Vagina (tissue), 2 donors: Measurements from ENCODE around the gene GLRX5.

Source experiments
- POLR2A ChIP-seq, 2 donors: fragments of 450-650 bp; IDR thresholded peaks; one replicate each; pipeline ENCODE4 v1.6.1; 2017; ENCODE audit warnings: antibody characterized with exemption in 2 of 2, mild to moderate bottlenecking in 2 of 2, moderate library complexity in 2 of 2
- TF ChIP-seq, protein P1 (sequence below), 3 experiments: fragments of 450-650 bp in 2 of 3; fragments of 200-600 bp in 1 of 3; sonication (generic) in 1 of 3; IDR thresholded peaks; one replicate each; pipeline ENCODE4 v1.5.1; 2017 to 2019; ENCODE audit warnings: antibody characterized with exemption in 3 of 3, mild to moderate bottlenecking in 2 of 3, moderate library complexity in 2 of 3

DNA sequence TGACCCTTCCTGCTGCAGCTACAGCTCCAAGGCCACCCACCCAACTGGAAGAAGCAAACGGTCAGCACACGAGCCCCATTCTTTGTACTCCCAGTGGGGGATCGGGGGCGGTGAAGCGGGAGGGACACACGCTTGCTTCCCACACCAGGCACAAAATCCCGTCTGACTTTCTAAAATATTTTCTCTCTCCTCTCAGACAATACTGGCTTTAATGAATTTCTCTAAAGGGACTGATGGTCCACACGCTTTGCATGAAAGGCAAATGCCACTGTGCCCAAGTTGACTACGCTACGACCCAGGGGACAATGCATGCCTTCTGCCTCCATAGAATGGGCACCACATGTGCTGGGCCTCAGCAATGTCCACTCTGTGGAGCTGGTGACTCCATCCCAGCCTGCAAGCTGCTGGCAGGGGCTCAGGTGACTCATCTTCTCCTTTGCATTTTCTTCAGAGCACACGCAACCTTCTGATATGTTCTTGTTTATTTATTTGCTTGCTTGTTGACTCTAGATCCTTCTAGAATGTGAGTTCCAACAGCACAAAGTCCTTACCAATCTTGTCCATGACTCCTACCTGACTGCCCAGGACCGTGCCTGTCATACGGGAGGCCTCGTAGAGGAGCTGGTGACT lies 34.0 kb upstream of the GLRX5 start:
- TF ChIP-seq, protein P1, sequence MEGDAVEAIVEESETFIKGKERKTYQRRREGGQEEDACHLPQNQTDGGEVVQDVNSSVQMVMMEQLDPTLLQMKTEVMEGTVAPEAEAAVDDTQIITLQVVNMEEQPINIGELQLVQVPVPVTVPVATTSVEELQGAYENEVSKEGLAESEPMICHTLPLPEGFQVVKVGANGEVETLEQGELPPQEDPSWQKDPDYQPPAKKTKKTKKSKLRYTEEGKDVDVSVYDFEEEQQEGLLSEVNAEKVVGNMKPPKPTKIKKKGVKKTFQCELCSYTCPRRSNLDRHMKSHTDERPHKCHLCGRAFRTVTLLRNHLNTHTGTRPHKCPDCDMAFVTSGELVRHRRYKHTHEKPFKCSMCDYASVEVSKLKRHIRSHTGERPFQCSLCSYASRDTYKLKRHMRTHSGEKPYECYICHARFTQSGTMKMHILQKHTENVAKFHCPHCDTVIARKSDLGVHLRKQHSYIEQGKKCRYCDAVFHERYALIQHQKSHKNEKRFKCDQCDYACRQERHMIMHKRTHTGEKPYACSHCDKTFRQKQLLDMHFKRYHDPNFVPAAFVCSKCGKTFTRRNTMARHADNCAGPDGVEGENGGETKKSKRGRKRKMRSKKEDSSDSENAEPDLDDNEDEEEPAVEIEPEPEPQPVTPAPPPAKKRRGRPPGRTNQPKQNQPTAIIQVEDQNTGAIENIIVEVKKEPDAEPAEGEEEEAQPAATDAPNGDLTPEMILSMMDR (IDR thresholded peaks at IDR 0.05) = no peak
- no peak for TF ChIP-seq POLR2A (IDR thresholded peaks at IDR 0.05)
